HEK293 (cell line): ENCODE measurements around the gene ID1.

Experiments used
- CTCF ChIP-seq: fragments of 450-650 bp; formaldehyde crosslinking; IDR thresholded peaks from 2 replicates; pipeline ENCODE4 v1.5.1; 2016; ENCODE audit warnings: missing biosample characterization, missing genetic modification characterization
- KLF1 ChIP-seq: fragments of 450-650 bp; formaldehyde crosslinking; IDR thresholded peaks from 2 replicates; pipeline ENCODE4 v1.5.1; 2016; ENCODE audit warnings: missing biosample characterization, missing genetic modification characterization
- ZNF146 ChIP-seq: fragments of 450-650 bp; formaldehyde crosslinking; IDR thresholded peaks from 2 replicates; pipeline ENCODE4 v1.5.1; 2016; ENCODE audit warnings: missing biosample characterization, missing genetic modification characterization
- ZNF423 ChIP-seq: fragments of 450-650 bp; formaldehyde crosslinking; IDR thresholded peaks from 2 replicates; pipeline ENCODE4 v1.5.1; 2016; ENCODE audit warnings: missing biosample characterization, missing genetic modification characterization
- ZNF555 ChIP-seq: fragments of 450-650 bp; formaldehyde crosslinking; conservative IDR thresholded peaks from 2 replicates; pipeline ENCODE4 v1.5.1; 2017; ENCODE audit warnings: missing biosample characterization, mild to moderate bottlenecking, missing genetic modification characterization, inconsistent platforms
- TF ChIP-seq, protein P1 (sequence below): fragments of 450-650 bp; formaldehyde crosslinking; IDR thresholded peaks from 2 replicates; pipeline ENCODE4 v1.5.1; 2016; ENCODE audit warnings: missing biosample characterization, missing genetic modification characterization, low read depth

DNA sequence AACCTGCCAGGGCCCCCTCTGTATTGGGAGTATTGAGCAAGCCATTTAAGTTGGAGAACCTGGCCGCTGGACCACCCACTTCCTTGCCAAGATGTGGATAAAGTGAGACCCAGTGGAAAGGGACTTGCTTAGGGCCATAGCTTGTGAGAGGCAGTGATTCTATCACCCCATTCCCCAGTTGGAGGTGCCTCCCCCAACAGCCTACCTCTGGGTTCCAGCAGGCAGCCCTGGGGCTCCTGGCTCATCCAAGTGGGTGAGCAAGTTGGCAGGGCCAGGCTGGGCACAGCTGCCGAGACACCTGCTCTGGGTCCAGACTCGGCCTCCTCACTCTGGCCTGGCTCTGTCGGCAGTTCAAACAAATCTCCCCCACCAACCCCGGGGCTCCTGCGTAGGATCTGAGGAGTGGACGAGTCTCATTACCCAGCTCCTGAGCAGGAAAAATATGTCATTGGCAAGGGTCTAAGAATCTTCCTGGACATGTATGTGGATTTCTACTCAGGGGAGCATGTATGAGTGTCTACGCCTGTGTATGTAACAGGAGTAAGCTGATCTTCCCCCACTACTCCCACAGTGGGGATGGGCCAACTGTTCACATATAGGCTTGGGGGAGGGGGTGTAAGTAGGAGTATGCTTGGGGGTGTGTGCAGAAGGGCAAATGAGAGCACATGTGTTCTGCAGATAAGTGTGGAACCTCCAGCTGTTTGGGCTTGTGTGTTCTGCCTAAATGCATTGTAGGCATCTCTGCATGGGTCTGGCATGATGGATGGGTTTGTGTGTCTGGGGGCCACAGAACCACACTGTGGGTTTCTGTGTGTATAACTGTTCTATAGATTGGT lies 1.9 kb downstream of the ID1 start:
- TF ChIP-seq CTCF (tag by site-specific recombination) (no peak), KLF1 (tag by site-specific recombination) (no peak), ZNF146 (tag by site-specific recombination) (no peak), ZNF423 (tag by site-specific recombination) (no peak), ZNF555 (no peak)
- TF ChIP-seq, protein P1, sequence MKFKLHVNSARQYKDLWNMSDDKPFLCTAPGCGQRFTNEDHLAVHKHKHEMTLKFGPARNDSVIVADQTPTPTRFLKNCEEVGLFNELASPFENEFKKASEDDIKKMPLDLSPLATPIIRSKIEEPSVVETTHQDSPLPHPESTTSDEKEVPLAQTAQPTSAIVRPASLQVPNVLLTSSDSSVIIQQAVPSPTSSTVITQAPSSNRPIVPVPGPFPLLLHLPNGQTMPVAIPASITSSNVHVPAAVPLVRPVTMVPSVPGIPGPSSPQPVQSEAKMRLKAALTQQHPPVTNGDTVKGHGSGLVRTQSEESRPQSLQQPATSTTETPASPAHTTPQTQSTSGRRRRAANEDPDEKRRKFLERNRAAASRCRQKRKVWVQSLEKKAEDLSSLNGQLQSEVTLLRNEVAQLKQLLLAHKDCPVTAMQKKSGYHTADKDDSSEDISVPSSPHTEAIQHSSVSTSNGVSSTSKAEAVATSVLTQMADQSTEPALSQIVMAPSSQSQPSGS, result no peak
